ENCODE results near the gene MLX.
A peak's percentile ranks its signal among the peaks of the same experiment; 100 is the strongest.
"Not testable (repeated sequence)": the region's sequence is repeated elsewhere in the genome, so short reads cannot be mapped to it uniquely, and the experiment has no call there.

The MLX gene

DNA sequence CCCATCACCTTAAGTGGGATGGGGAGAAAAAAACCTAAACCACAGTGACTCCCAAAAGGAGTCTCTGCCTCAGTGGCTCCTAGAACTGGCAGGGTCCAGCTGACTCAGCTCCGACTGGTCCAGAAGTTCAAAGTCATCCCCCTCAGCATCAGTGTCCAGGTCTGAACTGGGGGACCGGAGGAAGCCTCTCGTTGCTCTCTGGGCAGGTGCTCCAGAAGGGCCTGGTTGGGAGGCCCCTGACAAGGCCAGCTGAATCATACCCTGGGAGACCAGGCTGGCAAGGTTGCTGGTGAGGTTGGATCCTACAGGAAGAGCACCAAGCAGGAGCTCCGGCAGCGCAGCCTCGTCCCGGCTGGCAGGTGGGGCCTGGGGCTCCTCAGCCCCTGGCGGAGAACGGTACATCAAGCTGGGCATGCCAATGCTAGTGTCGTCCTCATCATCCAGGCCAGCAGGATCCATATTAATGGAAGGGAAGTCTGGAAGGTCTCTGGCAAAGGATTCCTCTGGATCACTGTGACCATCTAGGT lies 14.9 kb downstream of the MLX start:
- no peak for DNase-seq

- no peak for DNase-seq
Observed at GRCh38 chr17:42584880-42585279, 18.0 kb downstream of the MLX start.

DNA sequence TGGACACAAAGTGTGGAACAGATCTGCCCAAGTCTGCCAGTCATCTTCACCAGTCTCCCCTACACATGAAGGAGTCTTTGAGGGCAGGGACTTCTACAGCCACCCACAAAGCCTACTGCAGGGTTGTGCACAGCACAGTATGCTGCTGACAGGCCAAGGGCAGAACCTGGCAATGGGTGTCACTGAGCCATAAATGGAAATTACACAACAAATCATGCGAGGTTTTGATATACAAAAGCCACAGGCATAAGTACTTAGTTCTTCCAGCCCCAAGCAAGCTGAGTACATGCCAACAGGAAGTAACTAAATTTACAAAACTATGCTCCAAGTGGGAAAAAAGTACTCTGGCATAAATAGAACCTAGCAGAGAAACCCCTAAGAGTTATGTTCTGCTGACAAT lies 18.5 kb downstream of the MLX start:
- DNase-seq: no peak

GRCh38 chr17:42586514-42587230 lies 19.8 kb downstream of the MLX start:
- DNase-seq: no peak

DNA sequence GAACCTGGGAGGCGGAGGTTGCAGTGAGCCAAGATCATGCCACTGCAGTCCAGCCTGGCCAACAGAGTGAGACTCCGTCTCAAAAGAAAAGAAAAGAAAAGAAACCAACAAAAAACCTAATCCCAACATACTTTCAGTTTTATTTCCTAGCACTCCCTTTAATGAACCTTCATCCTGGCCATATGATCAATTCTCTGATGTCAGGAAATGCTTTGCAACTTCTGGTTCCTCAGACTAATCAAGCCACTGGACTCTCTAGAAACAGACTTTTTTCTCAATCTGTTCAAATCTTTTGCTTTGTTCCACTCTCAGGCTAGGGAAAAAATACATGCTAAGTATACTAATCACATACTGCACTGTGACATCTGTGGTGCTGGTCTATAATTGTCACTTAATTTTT lies 24.0 kb downstream of the MLX start:
- no peak for DNase-seq

GRCh38 chr17:42591411-42591810 lies 24.5 kb downstream of the MLX start:
- no peak for DNase-seq

DNA sequence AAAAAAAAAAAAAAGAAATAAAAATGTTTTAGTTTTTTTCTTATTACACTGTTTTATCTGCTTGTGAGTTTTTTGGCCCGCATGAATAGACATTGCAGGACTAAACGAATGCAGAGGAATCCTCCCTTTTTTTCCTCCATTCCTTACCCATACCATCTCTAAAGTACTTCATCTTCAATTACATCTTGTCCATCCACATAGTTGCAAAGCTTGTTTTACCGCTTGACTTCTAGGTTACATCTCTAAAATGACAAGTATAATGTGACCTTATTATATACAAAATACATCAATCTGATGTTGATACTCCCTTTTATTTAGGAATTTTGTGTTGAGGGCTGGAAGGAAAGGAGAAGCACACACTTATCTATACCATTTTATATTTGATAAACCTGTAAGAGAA lies 29.5 kb downstream of the MLX start:
- no peak for DNase-seq

DNA sequence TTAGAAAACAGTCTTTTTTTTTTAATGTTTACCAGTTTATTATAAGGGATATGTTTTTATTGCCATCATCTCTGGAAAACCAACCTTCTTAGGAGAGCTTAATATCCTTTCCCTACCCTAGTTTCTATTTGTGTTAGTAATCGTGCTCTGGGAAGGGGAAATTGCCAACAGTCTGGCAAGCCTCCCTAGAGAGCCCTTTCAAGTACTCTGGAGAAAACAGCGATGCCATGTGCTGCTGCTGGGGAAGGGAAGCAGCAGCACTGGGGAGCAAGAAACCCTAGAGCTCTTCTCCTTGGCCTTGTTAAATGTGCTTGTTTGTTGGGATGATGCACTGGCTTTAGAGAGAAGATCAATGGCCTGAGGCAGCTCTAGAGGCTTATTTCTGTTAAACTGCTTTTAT lies 32.0 kb downstream of the MLX start:
- DNase-seq: no peak

GRCh38 chr17:42603318-42603717 lies 36.4 kb downstream of the MLX start:
- DNase-seq: no peak

- no peak for DNase-seq
Observed at GRCh38 chr17:42607769-42608168, 40.9 kb downstream of the MLX start.

GRCh38 chr17:42608305-42609181 lies 41.6 kb downstream of the MLX start:
- DNase-seq: no peak

- DNase-seq: peak; percentile 99
Observed at GRCh38 chr17:42609182-42609813, 42.4 kb downstream of the MLX start, which contains the start of the genes RETREG3 and TUBG1. TSS of gene RETREG3 (minus strand) at chr17:42609374. CDS start at chr17:42609324, 50 bp downstream. TSS of gene TUBG1 (plus strand) at chr17:42609683. CDS start at chr17:42609738, 55 bp downstream.

DNA sequence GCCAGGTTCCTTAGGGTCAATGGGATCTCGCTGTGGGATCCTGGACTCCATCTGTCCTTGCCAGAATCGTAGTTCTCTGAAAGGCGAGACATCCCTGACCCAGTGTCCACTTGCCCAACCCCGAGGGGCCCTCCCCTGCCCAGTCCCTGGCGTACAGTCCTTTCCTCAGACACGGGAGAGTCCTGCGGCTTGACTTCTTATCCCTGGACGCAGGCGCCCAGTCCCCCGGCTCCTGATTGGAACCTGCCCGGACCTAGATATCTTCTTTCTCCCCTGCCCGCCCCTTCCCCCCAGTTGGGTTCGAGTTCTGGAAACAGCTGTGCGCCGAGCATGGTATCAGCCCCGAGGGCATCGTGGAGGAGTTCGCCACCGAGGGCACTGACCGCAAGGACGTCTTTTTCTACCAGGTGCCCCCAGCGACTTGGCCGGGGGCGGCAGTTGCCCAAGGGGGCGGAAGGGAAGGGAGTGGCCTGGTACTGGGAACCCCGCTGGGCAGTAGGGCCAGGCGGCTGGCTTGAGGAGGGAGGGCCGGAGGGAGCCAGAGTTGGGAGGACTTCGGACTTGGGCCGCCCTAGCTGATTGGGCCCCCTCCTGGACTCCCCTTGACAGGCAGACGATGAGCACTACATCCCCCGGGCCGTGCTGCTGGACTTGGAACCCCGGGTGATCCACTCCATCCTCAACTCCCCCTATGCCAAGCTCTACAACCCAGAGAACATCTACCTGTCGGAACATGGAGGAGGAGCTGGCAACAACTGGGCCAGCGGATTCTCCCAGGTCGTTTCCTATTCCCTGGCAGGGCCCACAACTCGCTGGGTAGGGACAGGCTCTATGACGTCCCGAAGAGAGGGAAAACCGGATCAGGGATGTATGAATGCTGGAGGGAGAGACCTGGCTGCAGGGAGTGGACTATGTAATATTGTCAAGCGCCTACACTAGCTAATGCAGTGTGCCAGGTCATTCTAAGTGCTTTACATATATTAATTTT lies 43.2 kb downstream of the MLX start:
- peak; percentile 1 for DNase-seq

GRCh38 chr17:42612013-42612412 lies 45.1 kb downstream of the MLX start:
- no peak for DNase-seq

GRCh38 chr17:42613699-42614295 lies 46.9 kb downstream of the MLX start:
- no peak for DNase-seq

DNA sequence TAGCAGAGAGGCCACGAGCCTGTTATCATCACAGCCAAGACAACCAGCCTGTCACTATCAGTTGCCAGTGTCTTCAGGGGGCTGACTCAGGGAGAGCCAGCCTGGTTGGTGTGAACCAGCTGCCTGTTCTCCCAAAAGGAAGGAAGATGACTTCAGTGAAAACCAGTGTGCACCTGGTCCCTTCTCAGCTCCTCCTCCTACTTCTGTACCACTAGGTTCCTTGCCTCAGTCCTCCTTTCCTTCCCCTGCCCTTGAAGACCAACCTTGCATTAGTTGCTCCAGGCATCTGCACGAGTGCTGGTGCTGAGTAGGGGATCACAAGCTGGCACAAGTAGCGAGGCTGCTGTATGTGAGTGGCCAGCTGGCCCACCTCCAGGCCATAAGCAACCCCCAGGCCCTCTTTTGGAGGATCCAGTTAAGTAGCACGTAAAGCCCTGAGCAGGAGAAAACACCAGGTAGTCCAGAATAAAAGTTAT lies 51.1 kb downstream of the MLX start:
- DNase-seq: no peak

DNA sequence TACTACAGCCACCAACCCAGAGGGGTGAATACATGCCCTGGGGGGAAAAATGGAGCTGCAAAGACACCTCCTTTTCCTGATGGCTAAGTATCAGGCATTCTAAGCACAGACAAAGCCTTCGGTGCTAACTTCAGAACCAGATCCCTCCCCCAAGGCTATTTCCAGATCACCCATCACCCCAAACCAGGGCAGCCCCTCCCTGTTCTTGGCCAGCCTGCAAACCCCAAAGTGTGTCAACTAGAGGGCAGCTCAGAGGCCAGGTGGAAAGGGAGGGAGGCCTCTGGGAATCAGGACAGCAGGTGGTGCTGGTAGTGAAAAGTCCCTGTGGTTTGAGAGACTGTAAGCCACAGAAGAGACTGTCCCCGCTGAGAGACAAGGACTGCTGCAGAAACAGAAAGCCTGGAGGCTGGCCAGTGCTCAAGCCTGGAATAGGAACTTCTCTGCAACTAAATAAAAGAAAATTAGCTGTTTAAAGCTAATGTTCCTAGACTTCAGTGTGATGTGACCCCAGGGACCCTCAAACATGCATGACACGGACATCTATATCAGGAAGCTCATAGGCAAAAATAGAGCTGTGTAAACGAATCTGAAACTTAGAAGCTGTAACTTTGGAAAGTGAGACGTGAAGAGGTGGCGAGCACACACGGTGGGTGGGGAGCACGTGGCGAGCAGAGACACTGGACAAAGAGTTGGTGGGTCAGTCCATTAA lies 51.7 kb downstream of the MLX start:
- DNase-seq: no peak

DNA sequence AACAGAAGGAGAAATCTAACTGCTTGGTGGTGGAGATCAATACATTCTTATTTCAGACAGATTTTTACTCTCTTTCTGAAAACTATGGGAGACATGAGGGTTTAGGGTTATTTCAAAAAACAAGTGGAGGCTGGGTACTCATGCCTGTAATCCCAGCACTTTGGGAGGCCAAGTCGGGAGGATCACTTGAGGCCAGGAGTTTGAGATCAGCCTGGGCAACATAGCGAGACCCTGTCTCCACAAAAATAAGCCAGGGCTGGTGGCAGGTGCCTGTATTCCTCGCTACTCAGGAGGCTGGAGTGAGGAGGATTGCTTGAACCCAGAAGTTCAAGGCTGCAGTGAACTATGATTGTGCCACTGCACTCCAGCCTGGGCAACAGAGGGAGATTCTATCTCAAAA lies 55.1 kb downstream of the MLX start:
- not testable (repeated sequence) for DNase-seq
